SU-DHL-6 (cell line): ENCODE data around the gene OBSCN.

Experiments
- H2AFZ ChIP-seq: fragments of 200-600 bp; sonication (generic); 2 replicates; pipeline ENCODE4 v1.6.1; 2014; ENCODE audit warnings: low read depth, mild to moderate bottlenecking, moderate library complexity, mixed read lengths, antibody characterized with exemption, low read length; ENCODE audit not compliant: severe bottlenecking
- H3F3A ChIP-seq: fragments of 200-600 bp; shearing (Covaris generic); 2 replicates; pipeline ENCODE4 v1.6.0; 2016; ENCODE audit warnings: antibody characterized with exemption, mild to moderate bottlenecking; ENCODE audit not compliant: insufficient read depth
- H3K27ac ChIP-seq: fragments of 200-600 bp; sonication (generic); 2 replicates; pipeline ENCODE4 v1.5.1; 2016; ENCODE audit warnings: low read depth, mild to moderate bottlenecking, low read length, moderate library complexity, mixed read lengths
- H3K27me3 ChIP-seq: fragments of 200-600 bp; sonication (generic), shearing (Covaris generic); 2 replicates; pipeline ENCODE4 v1.6.0; 2014; ENCODE audit warnings: mild to moderate bottlenecking, low read length
- H3K36me3 ChIP-seq: fragments of 200-600 bp; sonication (generic); 2 replicates; pipeline ENCODE4 v1.6.1; 2014; ENCODE audit warnings: mild to moderate bottlenecking, low read length, mixed read lengths
- H3K4me2 ChIP-seq: fragments of 300-600, 200-600 bp; shearing (Covaris generic), sonication (generic); 2 replicates; pipeline ENCODE4 v1.6.0; 2014; ENCODE audit warnings: low read length, low read depth, mild to moderate bottlenecking; ENCODE audit not compliant: poor library complexity, severe bottlenecking
- H3K4me3 ChIP-seq: fragments of 200-600 bp; sonication (generic); 2 replicates; pipeline ENCODE4 v1.5.1; 2014; ENCODE audit warnings: antibody characterized with exemption, low read length, mild to moderate bottlenecking, mixed read lengths; ENCODE audit not compliant: insufficient read depth, poor library complexity, severe bottlenecking
- H3K79me2 ChIP-seq: fragments of 200-600 bp; sonication (generic); 2 replicates; pipeline ENCODE4 v1.6.1; 2014; ENCODE audit warnings: mild to moderate bottlenecking, low read length, moderate library complexity; ENCODE audit not compliant: insufficient read depth
- H3K9ac ChIP-seq: fragments of 200-600 bp; sonication (generic); 2 replicates; pipeline ENCODE4 v1.7.0; 2014; ENCODE audit warnings: mild to moderate bottlenecking, low read length
- H3K9me2 ChIP-seq: fragments of 200-600 bp; sonication (generic); replicated peaks from 2 replicates; pipeline ENCODE4 v1.6.1; 2014; ENCODE audit warnings: low read length; ENCODE audit not compliant: insufficient read depth
- H3K9me3 ChIP-seq: fragments of 200-600 bp; sonication (generic); 2 replicates; pipeline ENCODE4 v1.6.1; 2014; ENCODE audit warnings: low read length, mixed read lengths; ENCODE audit not compliant: insufficient read depth
- H4K20me1 ChIP-seq: fragments of 200-600 bp; sonication (generic); 2 replicates; pipeline ENCODE4 v1.6.1; 2014; ENCODE audit warnings: low read depth, mild to moderate bottlenecking, antibody characterized with exemption, low read length, moderate library complexity, mixed read lengths
- CTCF ChIP-seq: fragments of 200-600 bp; sonication (generic); IDR thresholded peaks from one replicate; pipeline ENCODE4 v1.5.1; 2017; ENCODE audit warnings: antibody characterized with exemption, mild to moderate bottlenecking, low read length, moderate library complexity; ENCODE audit not compliant: insufficient read depth, poor library complexity, severe bottlenecking
- EZH2phosphoT487 ChIP-seq: fragments of 200-600 bp; sonication (generic), shearing (Covaris generic); conservative IDR thresholded peaks from 2 replicates; pipeline ENCODE4 v1.6.1; 2018; ENCODE audit warnings: mild to moderate bottlenecking, antibody characterized with exemption, low read length, moderate library complexity, mixed read lengths

The OBSCN gene

GRCh38 chr1:228298471-228298870 is 90.6 kb downstream of the OBSCN start:
- Histone ChIP-seq H2AFZ (no peak overlapping the region), H3K9me3 (peaks cover 13% of the 10 kb centered on the region; the same call in 1 of the 2 replicates), H3K4me2 (no peak overlapping the region), H3K36me3 (no peaks in the 10 kb centered on the region), H3K4me3 (no peak overlapping the region), H3K9me2 (no peaks in the 10 kb centered on the region), H3K27ac (no peak overlapping the region), H3K27me3 (peaks cover 5% of the 10 kb centered on the region; the same call in 1 of the 2 replicates), H4K20me1 (no peaks in the 10 kb centered on the region), H3K9ac (no peak overlapping the region), H3F3A (no peaks in the 10 kb centered on the region), H3K79me2 (no peaks in the 10 kb centered on the region)
- TF ChIP-seq EZH2phosphoT487 (no peak), CTCF (no peak)

- Histone ChIP-seq H3K4me3 (no peak overlapping the region), H3K9ac (no peak overlapping the region), H3K4me2 (no peak overlapping the region), H3K9me3 (peaks cover 13% of the 10 kb centered on the region; the same call in 1 of the 2 replicates), H4K20me1 (no peaks in the 10 kb centered on the region), H3F3A (no peaks in the 10 kb centered on the region), H3K79me2 (no peaks in the 10 kb centered on the region), H3K9me2 (no peaks in the 10 kb centered on the region), H3K27ac (no peak overlapping the region), H3K27me3 (peaks cover 5% of the 10 kb centered on the region; the same call in 1 of the 2 replicates), H3K36me3 (no peaks in the 10 kb centered on the region), H2AFZ (no peak overlapping the region)
- TF ChIP-seq EZH2phosphoT487 (no peak), CTCF (no peak)
Observed at GRCh38 chr1:228299211-228299610, 91.4 kb downstream of the OBSCN start.

GRCh38 chr1:228299901-228300300 is 92.1 kb downstream of the OBSCN start:
- Histone ChIP-seq H3F3A (no peaks in the 10 kb centered on the region), H3K4me3 (no peak overlapping the region), H3K27ac (no peak overlapping the region), H2AFZ (no peak overlapping the region), H3K27me3 (peaks cover 5% of the 10 kb centered on the region; the same call in 1 of the 2 replicates), H3K79me2 (no peaks in the 10 kb centered on the region), H3K4me2 (no peak overlapping the region), H3K9ac (no peak overlapping the region), H3K9me3 (peaks cover 13% of the 10 kb centered on the region; the same call in 1 of the 2 replicates), H3K36me3 (no peaks in the 10 kb centered on the region), H3K9me2 (no peaks in the 10 kb centered on the region), H4K20me1 (no peaks in the 10 kb centered on the region)
- no peak for TF ChIP-seq CTCF
- TF ChIP-seq EZH2phosphoT487: no peak
